ENCODE data around the gene HMGCR.

HMGCR gene

DNA sequence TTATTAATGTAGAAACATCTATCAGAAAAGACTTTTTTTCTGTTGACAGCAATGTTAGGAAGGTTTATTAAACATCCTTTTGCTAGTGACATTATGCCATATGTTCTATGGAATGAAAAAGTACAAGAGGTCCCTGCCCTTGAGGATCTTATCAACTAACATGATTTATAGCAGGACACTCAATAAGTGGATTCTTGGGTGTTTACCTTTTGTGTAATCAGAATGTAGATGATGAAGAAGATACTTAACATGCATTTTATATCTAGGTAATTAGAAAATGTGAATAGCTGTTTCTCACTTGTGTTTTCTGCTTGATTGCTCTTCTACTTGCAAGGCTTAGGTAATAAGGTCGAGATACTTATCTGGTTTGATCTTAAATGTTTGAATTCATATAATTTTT lies 4.9 kb downstream of the HMGCR start:
- no peak for DNase-seq

DNA sequence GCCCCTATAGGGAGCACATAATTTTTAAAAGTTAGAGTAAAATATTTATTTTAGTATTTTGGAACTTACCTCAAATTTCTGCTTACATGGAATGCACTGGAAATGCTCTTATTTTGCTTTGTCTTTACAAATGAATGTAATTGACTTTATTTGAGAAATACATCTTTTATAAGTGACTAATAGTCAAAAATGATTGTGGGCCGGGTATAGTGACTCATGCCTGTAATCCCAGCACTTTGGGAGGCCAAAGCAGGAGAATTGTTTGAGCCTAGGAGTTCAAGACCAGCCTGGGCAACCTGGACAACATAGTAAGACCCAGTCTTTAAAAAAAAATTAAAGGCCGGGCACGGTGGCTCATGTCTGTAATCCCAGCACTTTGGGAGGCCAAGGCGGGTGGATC lies 5.8 kb downstream of the HMGCR start:
- no peak for DNase-seq

GRCh38 chr5:75348241-75348640 lies 11.2 kb downstream of the HMGCR start:
- no peak for DNase-seq

DNA sequence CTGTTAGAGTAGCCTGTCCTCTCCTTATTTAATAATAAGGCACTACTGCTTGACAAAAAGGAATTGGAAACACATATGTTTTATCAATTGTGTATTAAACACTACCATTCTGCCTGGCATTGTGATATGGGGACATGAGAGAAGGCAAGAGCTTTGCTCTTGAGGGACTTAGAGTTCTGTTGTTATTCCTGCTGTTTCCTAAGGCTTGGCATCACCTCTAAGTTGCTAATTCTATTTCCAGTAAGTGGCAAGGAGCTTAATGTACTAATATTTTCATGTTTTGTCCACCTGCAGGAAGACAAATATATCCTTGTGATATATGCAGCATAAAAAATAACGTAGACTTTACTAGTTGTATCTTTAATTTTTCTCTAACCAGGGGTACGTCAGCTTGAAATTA lies 12.6 kb downstream of the HMGCR start:
- no peak for DNase-seq

DNA sequence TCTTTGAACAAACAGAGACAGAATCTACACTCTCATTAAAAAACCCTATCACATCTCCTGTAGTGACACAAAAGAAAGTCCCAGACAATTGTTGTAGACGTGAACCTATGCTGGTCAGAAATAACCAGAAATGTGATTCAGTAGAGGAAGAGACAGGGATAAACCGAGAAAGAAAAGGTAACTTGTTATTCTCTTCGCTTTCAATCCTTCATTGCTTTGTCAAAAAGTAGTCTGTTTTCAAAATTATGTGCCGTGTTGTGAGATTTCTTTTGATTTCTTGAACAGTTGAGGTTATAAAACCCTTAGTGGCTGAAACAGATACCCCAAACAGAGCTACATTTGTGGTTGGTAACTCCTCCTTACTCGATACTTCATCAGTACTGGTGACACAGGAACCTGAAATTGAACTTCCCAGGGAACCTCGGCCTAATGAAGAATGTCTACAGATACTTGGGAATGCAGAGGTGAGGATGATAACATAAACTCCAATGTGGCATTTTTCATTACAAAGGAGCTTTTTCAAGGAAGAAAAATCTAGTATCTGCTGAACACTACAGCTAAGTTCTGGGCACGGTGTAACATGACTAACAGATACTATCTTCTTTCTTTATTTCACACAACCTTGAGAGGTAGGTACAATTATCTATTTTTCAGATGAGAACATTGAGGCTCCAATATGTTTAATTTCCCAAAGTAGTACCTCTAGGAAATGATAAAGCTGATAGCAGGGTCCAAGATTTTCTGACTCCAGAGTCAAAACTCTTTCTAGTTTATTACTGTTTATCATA lies 14.3 kb downstream of the HMGCR start:
- no peak for DNase-seq

GRCh38 chr5:75355236-75355635 lies 18.2 kb downstream of the HMGCR start:
- DNase-seq: no peak

DNA sequence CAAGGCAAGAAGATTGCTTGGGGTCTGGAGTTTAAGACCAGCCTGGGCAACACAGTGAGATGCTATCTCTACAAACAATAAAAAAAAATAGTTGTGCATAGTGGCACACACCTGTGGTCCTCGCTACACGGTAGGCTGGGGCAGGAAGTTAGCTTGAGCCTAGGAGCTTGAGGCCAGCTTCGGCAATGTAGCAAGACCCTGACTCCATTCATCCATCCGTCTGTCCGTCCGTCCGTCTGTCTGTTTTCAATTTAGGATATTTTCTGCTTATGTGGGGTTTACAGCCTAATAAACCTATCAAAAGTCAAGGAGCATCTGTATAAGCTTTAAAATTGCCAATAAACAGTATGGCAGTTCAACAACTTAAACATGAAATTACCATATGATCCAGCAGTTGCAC lies 19.7 kb downstream of the HMGCR start:
- DNase-seq: no peak

- no peak for DNase-seq
Measured at GRCh38 chr5:75358117-75358516, 21.1 kb downstream of the HMGCR start.

DNA sequence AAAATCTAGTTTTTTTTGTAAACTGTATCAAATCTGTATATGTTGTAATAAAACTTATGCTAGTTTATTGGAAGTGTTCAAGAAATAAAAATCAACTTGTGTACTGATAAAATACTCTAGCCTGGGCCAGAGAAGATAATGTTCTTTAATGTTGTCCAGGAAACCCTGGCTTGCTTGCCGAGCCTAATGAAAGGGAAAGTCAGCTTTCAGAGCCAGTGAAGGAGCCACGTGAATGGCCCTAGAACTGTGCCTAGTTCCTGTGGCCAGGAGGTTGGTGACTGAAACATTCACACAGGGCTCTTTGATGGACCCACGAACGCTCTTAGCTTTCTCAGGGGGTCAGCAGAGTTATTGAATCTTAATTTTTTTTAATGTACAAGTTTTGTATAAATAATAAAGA lies 24.3 kb downstream of the HMGCR start:
- no peak for DNase-seq

DNA sequence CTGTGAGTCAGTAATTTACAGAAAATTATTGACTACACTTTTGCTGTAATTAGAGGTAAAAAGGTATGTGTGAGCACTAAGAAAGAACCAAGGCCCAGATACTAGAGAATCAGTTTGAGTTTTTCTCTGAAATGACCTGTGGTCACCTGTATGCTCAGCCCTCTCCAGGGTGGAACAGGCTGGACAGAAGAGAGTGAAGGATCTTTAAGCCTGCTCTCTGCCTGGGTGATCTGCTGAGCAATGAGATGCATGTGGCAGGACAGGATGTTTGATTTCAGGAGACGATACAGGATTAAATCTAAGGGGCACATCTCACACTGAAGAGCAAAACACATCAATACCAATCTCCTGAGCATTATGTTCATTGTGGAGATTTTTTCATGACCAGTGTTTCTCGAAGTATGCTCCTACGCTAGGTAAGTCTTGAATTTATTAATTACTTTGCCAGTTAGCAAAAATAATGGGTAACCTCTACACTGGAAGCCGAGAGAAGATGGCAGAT lies 25.5 kb downstream of the HMGCR start:
- DNase-seq: no peak

DNA sequence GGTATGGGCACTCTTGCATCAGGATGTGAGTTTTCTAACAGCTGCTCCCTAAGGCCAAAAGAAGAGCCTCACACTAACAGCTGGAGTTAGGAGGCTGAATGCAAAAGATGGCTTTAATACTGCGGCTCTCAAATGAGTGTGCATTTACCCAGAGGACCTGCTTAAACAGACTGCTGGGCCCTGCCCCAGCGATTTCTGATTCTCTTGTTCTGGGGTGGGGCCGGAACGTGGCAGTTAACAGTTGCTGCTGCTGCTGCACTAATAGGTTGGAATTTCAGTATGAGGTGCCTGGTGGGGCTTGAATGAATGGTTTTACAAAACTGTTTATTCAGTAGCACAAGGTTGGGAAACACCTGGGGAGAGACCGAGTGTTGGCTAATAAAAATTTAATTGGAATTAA lies 26.1 kb downstream of the HMGCR start:
- no peak for DNase-seq

DNA sequence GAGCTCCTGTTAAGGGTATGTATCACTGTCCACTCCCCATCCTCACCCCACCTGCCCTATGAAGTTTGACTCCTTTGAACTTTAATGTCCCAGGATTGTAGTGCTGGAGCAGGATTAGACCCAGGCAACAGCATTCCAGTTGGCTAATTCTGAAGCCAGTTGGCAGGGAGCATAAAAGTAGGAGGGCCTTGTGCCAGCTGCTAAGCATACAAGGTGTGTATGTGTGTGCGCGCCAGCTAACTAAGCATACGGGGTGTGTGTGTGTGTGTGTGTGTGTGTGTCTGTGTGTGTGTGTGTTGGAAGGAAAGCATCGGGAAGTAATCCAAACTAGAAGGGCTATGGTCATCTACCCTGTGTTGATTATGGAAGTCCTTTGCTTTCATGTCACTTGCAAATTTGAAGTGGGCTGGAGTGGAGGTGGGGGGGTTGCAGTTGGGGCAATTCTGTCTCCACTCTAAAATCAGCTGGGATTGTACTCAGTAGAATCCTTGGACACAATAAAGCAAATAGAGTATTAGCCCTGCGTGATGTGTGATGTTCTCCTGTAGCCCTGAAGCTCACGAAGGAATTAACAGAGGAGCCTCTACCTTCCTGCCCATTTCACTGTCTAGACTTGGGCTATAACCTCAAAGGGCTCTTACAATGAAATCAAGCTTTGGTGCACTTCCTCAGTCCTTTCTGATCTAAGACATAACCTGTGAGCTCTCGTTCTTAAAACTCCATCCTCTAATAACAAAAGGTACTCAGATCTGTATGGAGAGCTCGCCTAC lies 26.9 kb downstream of the HMGCR start:
- no peak for DNase-seq

DNA sequence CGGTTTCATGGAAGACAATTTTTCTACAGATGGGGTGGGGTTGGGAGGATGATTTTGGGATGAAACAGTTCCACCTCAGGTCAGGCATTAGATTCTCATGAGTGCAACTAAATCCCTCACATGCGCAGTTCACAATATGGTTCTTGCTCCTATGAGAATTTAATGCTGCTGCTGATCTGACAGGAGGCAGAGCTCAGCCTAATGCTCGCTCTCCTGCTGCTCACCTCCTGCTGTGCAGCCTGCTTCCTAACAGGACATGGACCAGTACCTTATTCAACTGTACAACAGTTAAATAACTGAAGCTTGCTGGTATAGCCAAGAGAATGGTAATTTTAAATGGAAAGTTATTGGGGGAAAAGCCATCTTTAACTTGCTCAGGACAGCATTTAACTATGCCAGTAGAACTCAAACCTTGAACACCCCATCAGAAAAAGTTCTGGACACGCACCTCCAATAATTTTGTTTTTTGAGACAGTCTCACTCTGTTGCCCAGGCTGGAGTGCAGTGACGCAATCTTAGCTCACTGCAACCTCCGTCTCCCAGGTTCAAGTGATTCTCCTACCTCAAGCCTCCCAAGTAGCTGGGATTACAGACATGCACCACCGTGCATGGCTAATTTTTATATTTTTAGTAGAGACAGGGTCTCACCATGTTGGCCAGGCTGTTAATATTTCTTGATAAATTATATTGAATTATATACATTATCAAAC lies 27.7 kb downstream of the HMGCR start:
- DNase-seq: no peak

DNA sequence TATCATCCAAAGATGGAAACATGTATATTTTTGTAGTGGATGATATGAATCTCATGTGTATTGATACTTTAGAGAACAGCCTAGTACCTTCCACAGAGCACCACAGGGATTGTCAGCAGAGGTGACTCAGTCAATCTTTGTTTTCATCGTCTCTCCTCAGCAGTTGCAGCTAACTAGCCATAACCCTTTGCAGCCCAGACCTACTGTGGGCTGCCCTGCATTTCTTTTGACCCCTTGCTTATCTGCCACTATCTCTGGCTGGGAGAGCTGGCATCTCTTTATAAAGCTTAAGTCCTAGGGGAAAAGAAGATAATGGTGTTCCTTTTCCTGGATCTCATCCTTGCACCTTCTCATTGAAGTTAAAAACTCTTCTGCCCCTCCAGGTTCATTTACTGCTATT lies 28.7 kb downstream of the HMGCR start:
- no peak for DNase-seq

DNA sequence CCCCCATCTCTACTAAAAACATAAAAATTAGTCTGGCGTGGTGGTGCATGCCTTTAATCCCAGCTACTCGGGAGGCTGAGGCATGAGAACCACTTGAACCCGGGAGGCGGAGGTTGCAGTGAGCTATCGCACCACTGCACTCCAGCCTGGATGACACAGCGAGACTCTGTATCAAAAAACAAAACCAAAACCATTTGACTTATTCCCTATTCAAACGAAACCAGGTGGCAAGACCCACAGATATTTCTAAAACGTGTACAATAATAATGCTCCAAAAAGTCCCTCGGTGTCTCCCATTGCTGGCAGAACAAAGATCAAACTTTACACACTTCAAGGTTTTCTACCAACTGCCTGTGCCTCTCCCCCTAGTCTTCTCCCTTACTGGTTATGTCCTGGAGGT lies 29.8 kb downstream of the HMGCR start:
- DNase-seq: no peak

DNA sequence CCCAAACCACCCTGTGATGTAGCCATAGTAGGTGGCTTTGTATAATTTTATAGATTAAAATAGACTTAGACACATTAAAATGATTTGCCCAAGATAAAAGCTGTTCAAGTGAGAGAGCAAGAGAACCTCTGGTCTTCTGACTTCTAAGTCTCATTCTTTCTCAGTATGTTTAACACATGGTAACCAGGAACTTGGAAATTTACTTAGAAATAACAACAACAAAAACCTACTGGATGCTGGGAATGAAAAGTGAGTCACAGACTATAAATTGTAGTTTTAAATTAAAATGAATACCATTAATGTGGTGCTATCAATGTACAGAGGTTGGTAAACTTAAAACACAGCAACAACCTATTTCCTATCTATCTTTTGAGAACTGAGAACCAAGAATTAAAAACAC lies 30.4 kb downstream of the HMGCR start:
- no peak for DNase-seq

DNA sequence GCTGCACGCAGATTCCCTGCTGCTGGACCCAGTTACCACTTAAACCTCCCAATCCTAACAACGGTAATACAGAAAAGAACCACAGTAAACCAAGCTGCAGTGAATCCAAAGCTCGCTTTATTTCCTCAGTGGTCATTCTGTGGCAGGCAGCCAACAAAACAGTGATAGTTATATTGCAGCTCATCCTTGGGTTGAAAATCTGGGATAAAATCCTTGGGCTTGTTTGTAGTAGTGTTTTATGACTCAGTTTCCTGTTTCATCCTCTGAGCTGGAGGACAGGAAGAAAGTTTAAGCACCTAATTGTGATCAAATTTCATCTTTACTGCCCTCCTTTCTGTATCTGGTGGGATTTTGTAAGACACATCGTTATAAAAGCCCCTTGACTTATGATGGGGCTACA lies 31.4 kb downstream of the HMGCR start:
- DNase-seq: no peak

GRCh38 chr5:75373862-75374261 lies 36.8 kb downstream of the HMGCR start:
- no peak for DNase-seq

- no peak for DNase-seq
Measured at GRCh38 chr5:75374394-75374814, 37.4 kb downstream of the HMGCR start.

- DNase-seq: no peak
Measured at GRCh38 chr5:75375414-75375813, 38.4 kb downstream of the HMGCR start.

GRCh38 chr5:75380099-75380498 lies 43.1 kb downstream of the HMGCR start:
- no peak for DNase-seq

DNA sequence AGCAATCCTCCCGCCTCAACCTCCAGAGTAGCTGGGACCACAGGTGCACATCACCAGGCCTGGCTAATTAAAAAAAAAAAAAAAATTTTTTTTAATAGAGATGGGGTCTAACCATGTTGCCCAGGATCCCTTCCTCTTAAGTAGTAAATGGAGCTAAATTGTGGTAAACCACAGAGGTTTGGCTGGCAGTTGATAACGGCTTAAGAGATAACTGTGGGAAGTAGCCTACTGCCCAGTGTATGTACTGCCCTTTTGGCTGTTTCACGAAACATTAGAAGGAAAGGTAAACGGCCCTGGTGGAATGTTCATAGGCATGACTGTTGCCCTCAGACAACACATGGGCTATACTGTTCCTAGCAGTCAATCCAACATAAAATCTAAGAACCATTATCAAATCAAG lies 44.4 kb downstream of the HMGCR start:
- no peak for DNase-seq

- no peak for DNase-seq
Measured at GRCh38 chr5:75384218-75384617, 47.2 kb downstream of the HMGCR start.

GRCh38 chr5:75387806-75388205 lies 50.8 kb downstream of the HMGCR start:
- DNase-seq: no peak

All from activated T-cell treated with anti-CD3 and anti-CD28 coated beads for 4 hours (primary cell).